Measurements from ENCODE around the gene TBX5.
"Not testable (repeated sequence)": the region's sequence is repeated elsewhere in the genome, so short reads cannot be mapped to it uniquely, and the experiment has no call there.

The TBX5 gene

DNA sequence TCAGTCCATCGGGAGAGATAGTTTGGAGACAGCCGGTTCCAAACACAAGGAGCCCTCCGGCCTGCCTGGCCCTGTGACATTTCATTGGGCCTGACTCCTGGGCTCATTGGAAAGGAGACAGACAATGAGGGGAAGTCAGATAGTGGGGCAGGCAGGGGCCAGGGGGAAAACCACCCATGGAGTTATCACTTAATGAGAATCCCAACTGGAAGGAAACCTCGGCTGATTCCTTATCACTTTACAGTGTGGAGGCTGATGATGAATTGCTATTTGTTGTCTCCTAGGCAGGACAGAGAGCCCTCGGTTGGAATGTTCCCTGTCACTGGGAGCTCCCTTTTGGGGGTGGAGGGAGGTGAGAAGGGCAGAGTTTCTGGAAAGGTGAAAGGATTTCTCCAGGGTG lies 44.4 kb downstream of the TBX5 start:
- H3K36me3 ChIP-seq (ENCODE audit: control insufficient read depth, insufficient read depth, low read length) = no peaks in the 10 kb centered on the region

GRCh38 chr12:114360485-114360884 lies 45.5 kb downstream of the TBX5 start:
- no peak overlapping the region for H3K4me2 ChIP-seq (ENCODE audit: low read length)
- H3K27me3 ChIP-seq (ENCODE audit: control insufficient read depth, insufficient read depth, low read length) = no peaks in the 10 kb centered on the region
- no peak overlapping the region for H2AFZ ChIP-seq
- H3K9me3 ChIP-seq (ENCODE audit: control insufficient read depth, low read length) = no peaks in the 10 kb centered on the region
- no peak overlapping the region for H3K27ac ChIP-seq
- H3K4me1 ChIP-seq = no peaks in the 10 kb centered on the region
- TF ChIP-seq, protein P1, sequence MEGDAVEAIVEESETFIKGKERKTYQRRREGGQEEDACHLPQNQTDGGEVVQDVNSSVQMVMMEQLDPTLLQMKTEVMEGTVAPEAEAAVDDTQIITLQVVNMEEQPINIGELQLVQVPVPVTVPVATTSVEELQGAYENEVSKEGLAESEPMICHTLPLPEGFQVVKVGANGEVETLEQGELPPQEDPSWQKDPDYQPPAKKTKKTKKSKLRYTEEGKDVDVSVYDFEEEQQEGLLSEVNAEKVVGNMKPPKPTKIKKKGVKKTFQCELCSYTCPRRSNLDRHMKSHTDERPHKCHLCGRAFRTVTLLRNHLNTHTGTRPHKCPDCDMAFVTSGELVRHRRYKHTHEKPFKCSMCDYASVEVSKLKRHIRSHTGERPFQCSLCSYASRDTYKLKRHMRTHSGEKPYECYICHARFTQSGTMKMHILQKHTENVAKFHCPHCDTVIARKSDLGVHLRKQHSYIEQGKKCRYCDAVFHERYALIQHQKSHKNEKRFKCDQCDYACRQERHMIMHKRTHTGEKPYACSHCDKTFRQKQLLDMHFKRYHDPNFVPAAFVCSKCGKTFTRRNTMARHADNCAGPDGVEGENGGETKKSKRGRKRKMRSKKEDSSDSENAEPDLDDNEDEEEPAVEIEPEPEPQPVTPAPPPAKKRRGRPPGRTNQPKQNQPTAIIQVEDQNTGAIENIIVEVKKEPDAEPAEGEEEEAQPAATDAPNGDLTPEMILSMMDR (IDR thresholded peaks at IDR 0.05) = no peak
- no peaks in the 10 kb centered on the region for H3K36me3 ChIP-seq (ENCODE audit: control insufficient read depth, insufficient read depth, low read length)
- H3K4me3 ChIP-seq (ENCODE audit: low read depth, low read length) = no peak overlapping the region
- H3K79me2 ChIP-seq = no peaks in the 10 kb centered on the region
- H3K9ac ChIP-seq = no peak overlapping the region

More for the DNA sequence above, 44.4 kb downstream of the TBX5 start:
- Histone ChIP-seq H3K79me2 (no peaks in the 10 kb centered on the region), H3K4me1 (no peaks in the 10 kb centered on the region), H2AFZ (no peak overlapping the region), H3K4me2 (ENCODE audit: low read length) (no peak overlapping the region), H3K27ac (no peak overlapping the region), H3K4me3 (ENCODE audit: low read depth, low read length) (no peak overlapping the region), H3K9me3 (ENCODE audit: control insufficient read depth, low read length) (no peaks in the 10 kb centered on the region), H3K9ac (no peak overlapping the region), H3K27me3 (ENCODE audit: control insufficient read depth, insufficient read depth, low read length) (no peaks in the 10 kb centered on the region)
- TF ChIP-seq, protein P1 (IDR thresholded peaks at IDR 0.05) = no peak

GRCh38 chr12:114355389-114356088 lies 50.4 kb downstream of the TBX5 start:
- H3K9ac ChIP-seq = no peak overlapping the region
- H3K27me3 ChIP-seq (ENCODE audit: control insufficient read depth, insufficient read depth, low read length) = no peaks in the 10 kb centered on the region
- H3K4me3 ChIP-seq (ENCODE audit: low read depth, low read length) = no peak overlapping the region
- no peaks in the 10 kb centered on the region for H3K9me3 ChIP-seq (ENCODE audit: control insufficient read depth, low read length)
- no peaks in the 10 kb centered on the region for H3K36me3 ChIP-seq (ENCODE audit: control insufficient read depth, insufficient read depth, low read length)
- no peaks in the 10 kb centered on the region for H3K79me2 ChIP-seq
- no peak overlapping the region for H2AFZ ChIP-seq
- no peak overlapping the region for H3K27ac ChIP-seq
- no peaks in the 10 kb centered on the region for H3K4me1 ChIP-seq
- TF ChIP-seq, protein P1 (IDR thresholded peaks at IDR 0.05) = no peak
- no peak overlapping the region for H3K4me2 ChIP-seq (ENCODE audit: low read length)

- H3K36me3 ChIP-seq (ENCODE audit: control insufficient read depth, insufficient read depth, low read length); H3K4me3 ChIP-seq (ENCODE audit: low read depth, low read length); H3K79me2 ChIP-seq; H3K4me2 ChIP-seq (ENCODE audit: low read length); H3K9me3 ChIP-seq (ENCODE audit: control insufficient read depth, low read length); H3K4me1 ChIP-seq; H3K27me3 ChIP-seq (ENCODE audit: control insufficient read depth, insufficient read depth, low read length); H2AFZ ChIP-seq; H3K9ac ChIP-seq; H3K27ac ChIP-seq: not testable (repeated sequence)
These were observed 56.7 kb downstream of the TBX5 start for GRCh38 chr12:114349239-114349638.

- TF ChIP-seq, protein P1 (IDR thresholded peaks at IDR 0.05) = no peak
- no peaks in the 10 kb centered on the region for H3K79me2 ChIP-seq
These were observed 58.1 kb downstream of the TBX5 start for GRCh38 chr12:114347861-114348260.

More at GRCh38 chr12:114347861-114348260, 58.1 kb downstream of the TBX5 start:
- no peak overlapping the region for H3K4me2 ChIP-seq (ENCODE audit: low read length)
- H3K9ac ChIP-seq = no peak overlapping the region
- no peaks in the 10 kb centered on the region for H3K36me3 ChIP-seq (ENCODE audit: control insufficient read depth, insufficient read depth, low read length)
- H3K27ac ChIP-seq = no peak overlapping the region
- H3K27me3 ChIP-seq (ENCODE audit: control insufficient read depth, insufficient read depth, low read length) = no peaks in the 10 kb centered on the region
- H3K4me3 ChIP-seq (ENCODE audit: low read depth, low read length) = no peak overlapping the region
- H3K4me1 ChIP-seq = no peaks in the 10 kb centered on the region
- H2AFZ ChIP-seq = no peak overlapping the region
- no peaks in the 10 kb centered on the region for H3K9me3 ChIP-seq (ENCODE audit: control insufficient read depth, low read length)

Data from parathyroid adenoma (tissue), 2 donors.